GM21528 (cell line): ENCODE results near the gene NDUFS8.
A peak's percentile ranks its signal among the peaks of the same experiment; 100 is the strongest.

ENCODE experiments used
- ATAC-seq: cut with Tn5 transposase; IDR thresholded peaks from one replicate; pipeline ENCODE4 v1.9.1; 2021; ENCODE audit warnings: mild to moderate bottlenecking, moderate library complexity; ENCODE audit not compliant: unreplicated experiment, low FRiP score

NDUFS8 gene

DNA sequence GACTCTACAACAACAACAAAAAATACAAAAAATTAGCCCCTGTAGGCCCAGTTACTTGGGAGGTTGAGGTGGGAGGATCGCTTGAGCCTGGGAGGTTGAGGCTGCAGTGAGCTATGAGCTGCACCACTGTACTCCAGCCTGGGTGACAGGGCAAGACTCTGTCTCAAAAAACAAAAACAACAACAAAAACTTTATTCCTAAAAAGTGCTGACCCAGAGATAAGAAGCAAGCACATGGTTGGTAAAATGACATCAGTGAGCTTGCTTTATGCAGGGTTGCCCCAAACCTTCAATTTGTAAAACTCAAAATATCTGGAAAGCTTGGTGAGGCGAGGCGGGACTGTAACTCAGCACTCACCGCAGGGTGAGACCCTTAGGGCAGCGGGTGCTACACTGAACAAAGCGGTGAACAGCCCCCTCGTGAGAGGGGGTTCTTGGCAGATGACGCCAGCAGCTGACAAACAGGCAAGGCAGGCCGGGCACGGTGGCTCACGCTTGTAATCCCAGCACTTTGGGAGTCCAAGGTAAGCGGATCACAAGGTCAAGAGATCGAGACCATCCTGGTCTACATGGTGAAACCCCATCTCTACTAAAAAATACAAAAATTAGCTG is 4.9 kb downstream of the NDUFS8 start:
- ATAC-seq, result no peak

DNA sequence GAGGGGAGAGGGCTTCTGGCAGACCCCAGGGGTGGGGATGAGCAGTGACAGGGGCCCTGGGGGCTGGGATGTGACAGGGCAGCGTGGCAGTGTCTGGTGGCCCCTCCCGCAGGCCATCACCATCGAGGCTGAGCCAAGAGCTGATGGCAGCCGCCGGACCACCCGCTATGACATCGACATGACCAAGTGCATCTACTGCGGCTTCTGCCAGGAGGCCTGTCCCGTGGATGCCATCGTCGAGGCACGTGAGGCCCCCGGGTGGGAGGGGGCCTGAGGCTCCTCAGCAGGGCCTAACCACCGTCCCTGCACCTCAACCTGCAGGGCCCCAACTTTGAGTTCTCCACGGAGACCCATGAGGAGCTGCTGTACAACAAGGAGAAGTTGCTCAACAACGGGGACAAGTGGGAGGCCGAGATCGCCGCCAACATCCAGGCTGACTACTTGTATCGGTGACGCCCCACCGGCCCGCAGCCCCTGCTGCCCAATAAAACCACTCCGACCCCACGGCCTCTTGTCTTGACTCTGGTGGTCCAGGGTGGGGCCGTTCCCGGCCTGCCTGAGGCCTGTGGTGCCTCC is 5.7 kb downstream of the NDUFS8 start:
- ATAC-seq, result no peak

DNA sequence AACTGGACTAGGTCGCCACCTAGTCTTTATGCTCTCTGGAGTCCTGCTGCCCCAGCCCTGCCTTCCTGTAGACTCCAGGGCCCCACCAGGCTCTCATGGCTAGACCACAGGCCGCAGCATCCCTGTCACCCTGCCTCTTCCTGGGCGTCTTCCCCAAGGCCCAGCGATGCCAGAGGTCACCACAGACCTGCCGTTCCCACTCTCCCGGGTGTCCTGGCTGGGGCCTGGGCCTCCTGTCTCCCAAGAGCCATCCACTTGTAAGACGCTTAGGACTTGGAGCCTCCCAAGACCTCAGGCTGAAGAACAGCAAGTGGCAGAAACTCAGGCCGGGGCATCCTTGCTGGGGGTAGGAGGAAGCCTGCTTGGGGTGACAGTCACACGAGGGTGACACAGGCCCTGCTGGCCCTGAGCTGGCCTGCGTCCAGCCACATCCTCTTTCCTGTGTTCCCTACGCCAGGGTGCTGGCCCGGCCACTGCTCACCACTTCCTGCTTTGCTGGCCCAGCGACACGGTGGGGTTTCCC is 6.3 kb downstream of the NDUFS8 start:
- no peak for ATAC-seq

DNA sequence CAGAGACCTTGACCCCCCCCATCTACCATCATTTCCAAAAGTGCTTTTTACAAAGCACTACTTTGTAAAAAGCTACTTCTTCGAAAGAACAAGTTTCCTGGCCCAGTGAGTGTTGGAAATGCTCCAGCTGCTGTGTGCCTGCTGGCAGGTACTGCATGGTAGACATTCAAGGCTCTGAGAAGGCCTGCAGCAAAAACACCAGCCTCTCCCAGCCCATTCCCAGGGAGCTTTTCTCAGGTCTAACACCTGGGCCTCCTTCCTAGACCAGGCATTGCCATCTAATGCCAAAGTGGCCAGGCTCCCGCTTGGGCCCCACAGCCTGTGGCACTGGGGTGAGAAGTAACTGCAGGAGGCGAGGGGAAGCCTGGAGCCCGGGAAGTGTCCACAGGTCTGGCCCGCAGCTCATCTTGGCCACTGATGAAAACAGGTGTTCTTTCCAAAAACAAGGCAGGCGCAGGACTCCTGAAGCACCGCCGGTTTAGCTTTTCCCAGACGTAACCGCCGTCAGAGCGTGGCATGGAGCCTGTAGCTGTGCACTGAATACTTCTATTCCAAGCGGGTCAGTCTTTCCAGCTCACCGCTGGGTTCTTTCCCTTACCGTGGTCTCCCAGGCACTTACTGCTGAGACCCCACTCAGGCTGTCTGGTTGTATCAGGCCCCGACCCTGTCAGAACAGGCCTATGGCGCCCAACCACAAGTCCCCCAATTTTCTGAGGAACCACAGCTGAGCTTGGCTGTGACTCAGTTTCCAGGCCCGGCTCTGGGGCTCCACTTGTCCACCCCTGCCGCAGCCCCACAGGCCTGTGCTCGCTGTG is 7.1 kb downstream of the NDUFS8 start:
- no peak for ATAC-seq

DNA sequence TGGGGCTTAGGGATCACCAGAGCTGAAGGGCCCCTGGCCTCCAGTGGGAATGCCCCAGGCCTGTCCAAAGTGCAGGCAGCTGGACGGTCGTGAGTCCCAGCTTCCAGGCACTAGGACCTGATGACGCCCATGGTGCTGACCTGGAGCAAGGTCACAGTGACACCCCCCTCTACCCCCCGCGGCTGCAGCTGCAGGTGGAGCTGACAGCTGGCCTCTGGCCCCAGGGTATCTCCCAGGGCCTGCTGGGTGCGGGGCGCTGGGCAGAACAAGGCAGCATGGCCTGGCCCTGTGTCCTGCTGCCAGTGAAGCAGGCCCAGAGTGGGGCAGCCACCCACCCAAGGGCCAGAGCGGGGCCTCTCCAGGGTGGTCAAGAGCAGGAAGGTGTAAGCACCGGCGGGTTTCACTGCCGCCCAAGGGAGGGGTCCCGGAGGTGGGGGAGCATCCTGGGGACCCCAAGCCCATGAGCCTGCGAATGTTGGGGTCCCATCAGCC is 7.8 kb downstream of the NDUFS8 start:
- ATAC-seq, result no peak

DNA sequence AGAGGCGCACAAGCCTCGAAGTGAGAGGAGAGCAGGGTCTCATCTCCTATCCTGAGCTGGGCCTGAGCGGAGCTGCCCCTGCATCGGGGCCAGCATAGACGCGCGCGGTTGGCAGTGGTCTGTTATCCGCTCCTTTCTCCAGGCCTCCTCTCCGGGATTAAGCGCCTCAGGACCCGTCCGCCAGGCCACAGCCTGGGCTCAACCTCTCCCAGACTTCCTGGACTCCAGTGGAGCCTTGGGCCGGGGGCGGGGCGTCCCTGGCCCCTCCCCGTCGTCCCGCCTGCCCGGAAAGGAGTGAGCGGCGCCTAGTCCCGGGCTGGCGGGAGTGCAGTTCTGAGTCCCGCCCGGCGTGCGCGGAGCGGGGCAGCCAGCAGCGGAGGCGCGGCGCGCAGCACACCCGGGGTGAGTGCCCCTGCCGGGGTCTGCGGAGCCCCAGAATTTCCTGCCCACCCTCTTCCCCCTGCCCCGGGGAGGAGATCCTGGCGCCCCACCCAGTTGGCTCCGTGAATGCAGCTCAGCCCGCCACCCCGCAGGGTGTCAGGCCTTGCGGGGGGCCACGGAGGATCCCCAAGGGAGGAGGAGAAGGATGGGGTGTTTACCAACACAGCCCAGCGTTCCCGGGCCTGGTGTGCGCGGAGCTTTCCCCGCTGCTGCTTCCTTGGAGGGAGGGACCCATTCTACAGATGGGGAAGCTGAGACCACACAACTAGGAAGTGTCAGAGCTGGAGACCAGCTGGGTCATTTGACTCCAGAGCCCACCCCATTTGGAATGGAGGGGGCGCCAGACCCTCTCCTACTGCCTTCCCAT is 8.4 kb downstream of the NDUFS8 start, which contains the start of gene TCIRG1:
TCIRG1 (plus strand) TSS at position 308 of the 808 bp plus-strand sequence. CDS start 2,247 bp downstream, outside the sequence.
- no peak for ATAC-seq

DNA sequence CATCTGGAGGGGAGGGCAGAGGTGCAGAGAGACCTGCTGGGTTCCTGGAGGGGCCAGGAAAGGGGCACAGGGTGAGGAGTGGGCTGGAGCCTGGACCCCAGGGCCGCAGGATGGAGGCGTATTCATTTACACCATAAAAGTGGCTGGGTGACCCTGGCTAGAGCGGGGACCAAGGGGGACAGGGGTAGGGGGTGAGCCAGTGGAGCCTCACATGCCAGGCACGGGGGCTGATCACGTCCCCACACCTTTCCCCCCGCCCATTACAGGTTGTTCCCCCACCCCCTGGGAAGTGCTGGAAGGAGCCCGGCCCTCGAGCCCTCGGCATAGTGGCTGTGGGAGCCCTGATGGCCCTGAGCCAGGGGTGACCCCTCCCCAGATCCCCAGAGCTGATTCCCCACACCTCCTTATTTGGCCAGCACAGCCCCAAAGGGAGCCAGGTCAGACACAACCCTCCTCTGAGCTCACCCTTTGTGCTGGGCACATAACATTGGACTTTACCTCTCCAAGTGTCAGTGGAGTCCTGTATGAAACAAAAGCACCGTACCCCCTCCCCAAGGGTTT is 9.1 kb downstream of the NDUFS8 start:
- ATAC-seq, result no peak

DNA sequence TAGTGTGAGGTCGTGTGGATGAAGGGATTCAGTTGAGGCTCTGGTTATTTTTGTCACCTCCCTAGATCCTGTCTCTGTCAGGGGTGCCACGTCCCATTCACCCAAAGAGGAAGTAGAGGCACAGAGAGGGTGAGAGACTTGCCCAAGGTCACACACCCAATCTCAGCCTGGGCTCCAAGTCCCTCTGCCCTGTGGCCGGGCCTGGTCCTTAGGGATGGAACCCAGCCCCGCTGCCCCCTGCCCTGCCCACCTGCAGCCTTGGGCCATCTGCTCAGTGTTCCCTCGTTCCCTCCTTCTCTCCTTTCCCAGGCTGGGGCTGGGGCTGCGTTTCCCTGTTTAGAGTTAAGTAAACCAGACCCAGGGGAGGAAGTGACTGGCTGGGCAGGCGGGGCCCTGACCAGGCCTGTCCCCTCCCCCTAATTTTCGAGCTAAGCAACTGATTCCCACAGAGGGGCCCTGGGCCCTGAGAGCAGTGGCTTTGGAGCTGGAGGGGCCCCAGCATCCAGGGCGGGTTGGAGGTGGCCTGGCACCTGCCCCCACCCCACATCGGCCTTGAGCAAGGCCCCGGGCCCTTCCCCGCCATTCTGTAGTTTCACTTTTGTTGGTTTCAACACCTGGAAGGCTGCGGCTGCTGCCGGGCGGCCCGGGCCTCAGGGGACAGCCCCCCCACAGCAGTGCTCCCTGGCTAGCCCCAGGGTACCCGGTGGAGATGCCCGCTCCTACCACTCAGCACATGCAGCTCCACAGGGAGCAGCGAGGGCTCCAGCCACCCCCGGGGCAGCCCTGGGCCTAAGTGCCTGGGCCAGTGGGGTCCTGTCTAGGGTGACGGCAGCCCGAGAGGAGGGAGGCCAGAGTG is 9.8 kb downstream of the NDUFS8 start:
- ATAC-seq, result peak; percentile 42

DNA sequence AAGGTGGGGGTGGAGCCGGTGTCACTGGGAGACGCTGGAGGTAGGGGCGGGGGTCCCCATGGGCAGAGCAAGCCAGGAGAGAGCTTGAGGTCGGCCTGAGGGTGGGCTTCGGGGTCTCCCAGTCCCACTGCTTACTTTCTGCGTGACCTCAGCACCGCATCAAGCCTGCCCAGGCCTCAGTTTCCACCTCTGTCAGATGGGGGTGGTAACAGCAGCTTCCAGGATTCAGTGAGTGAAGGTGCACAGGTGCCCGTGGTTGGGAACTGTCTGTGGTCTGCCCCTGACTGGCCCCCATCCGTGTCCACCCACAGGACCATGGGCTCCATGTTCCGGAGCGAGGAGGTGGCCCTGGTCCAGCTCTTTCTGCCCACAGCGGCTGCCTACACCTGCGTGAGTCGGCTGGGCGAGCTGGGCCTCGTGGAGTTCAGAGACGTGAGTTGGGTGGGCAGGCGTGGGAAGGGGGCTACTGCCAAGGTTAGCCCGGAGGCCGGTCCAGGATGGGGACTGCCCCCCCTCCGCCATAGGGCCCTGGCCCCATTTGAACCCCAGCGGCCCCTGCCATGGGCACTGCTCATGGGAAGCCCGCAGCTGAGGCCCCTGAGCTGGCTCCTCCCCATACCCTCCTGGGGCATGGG is 10.6 kb downstream of the NDUFS8 start:
- ATAC-seq, result no peak

DNA sequence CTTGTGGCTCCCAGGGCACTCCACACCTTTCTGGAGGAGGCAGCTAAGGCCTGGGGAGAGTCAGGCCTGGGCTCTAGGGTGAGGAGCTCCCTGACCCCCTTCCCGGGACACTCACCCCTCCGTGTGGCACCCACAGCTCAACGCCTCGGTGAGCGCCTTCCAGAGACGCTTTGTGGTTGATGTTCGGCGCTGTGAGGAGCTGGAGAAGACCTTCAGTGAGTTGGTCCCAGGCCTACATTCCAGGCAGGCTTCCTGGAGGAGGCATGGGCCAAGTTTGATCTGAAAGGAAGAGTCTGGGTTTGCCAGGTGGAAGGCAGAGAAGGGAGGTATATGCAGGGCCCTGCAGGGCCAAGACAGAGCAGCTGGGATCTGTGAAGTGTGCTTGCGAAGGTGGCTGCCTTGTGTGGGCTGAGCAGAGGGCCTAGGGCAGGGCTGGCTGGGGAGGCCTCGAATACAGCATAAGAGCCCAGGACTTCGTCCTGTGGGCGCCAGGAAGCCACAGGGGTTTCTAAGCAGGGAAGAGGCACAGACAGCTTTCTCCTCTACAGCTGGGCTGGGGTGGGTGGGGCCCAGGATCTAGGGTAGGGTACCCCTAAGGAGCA is 11.2 kb downstream of the NDUFS8 start:
- no peak for ATAC-seq

DNA sequence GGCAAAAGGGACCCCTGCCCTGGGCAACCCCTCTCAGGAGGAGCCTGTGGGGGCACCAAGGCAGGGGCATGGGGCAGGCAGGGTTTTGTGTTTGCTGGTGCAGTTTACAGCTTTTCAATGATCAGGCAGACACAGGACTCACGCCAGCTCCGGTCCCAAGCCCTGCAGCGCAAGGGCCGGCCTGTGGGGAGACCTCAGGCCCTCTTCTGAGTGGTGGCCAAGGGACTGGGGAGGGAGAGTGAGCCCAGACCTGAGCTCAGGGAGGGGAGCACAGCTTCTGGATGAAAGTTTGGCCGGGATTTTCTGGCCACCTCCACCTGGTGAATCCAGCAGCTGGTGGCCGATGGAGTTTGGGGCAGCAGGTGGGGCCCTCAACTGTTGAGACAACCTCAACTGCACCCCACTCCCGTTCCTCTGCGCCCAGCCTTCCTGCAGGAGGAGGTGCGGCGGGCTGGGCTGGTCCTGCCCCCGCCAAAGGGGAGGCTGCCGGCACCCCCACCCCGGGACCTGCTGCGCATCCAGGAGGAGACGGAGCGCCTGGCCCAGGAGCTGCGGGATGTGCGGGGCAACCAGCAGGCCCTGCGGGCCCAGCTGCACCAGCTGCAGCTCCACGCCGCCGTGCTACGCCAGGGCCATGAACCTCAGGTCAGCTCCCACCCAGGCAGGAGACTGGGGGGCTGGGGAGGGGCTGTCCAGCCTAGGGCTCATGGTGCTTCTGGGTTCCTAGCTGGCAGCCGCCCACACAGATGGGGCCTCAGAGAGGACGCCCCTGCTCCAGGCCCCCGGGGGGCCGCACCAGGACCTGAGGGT is 11.9 kb downstream of the NDUFS8 start:
- no peak for ATAC-seq

DNA sequence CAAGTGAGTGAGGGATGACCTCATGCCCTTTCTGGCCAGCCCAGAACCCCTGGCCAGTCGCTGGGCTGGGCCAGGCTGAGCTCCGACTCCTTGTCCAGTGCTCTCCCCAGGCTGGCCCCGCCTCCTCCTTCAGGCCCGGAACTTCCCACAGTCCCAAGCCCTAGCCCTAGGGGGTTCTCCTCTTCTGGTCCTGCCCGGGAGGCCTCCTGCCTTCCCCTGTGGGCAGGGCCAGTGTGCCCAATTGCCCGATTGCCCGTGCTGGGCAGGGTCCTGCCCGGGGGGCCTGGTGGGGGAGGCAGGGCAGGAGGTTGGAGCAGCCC is 12.5 kb downstream of the NDUFS8 start:
- ATAC-seq, result no peak

DNA sequence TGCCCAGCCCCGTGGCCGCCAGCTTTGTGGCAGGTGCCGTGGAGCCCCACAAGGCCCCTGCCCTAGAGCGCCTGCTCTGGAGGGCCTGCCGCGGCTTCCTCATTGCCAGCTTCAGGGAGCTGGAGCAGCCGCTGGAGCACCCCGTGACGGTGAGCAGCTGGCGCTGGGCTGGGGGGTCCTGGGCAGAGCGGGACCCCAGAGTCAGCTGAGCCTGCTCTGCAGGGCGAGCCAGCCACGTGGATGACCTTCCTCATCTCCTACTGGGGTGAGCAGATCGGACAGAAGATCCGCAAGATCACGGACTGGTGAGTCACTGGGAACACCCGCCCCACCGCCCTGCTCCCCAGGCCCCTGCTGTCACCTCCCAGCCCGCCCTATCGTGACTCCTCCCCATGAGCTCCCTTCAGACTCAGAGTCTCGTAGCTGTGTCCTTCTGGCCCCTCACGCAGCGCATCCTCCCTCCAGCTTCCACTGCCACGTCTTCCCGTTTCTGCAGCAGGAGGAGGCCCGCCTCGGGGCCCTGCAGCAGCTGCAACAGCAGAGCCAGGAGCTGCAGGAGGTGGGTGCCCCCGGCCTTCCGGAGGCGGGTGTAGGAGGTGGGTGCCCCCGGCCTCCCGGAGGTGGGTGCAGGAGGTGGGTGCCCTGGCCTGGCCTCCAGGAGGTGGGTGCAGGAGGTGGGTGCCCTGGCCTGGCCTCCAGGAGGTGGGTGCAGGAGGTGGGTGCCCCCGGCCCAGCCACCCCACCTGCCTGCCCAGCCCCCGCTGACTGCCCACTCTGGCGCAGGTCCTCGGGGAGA is 13.1 kb downstream of the NDUFS8 start:
- ATAC-seq, result no peak

DNA sequence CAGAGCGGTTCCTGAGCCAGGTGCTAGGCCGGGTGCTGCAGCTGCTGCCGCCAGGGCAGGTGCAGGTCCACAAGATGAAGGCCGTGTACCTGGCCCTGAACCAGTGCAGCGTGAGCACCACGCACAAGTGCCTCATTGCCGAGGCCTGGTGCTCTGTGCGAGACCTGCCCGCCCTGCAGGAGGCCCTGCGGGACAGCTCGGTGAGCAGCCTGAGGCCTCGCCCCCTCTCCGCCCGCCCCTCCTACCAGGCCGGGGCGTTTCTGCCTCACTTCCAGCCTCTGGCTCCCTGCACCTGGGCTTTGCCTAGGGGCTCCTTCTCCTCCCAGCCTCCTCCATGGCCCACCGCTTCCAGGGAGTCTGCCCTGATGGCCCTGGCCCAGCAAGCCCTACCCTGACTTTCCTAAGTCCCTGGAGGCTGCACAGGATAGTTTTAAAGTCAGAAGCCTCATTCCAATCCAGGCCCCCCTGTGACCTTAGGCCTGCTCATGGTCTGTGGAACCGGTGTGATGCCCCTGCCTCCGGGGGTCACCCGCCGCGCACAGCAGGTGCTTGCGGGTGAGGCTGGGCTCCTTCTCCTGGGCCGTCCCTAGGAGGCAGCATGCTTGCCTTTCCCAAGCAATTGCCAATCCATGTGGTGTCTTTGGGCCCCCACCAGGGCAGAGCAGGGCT is 13.8 kb downstream of the NDUFS8 start:
- ATAC-seq, result no peak

DNA sequence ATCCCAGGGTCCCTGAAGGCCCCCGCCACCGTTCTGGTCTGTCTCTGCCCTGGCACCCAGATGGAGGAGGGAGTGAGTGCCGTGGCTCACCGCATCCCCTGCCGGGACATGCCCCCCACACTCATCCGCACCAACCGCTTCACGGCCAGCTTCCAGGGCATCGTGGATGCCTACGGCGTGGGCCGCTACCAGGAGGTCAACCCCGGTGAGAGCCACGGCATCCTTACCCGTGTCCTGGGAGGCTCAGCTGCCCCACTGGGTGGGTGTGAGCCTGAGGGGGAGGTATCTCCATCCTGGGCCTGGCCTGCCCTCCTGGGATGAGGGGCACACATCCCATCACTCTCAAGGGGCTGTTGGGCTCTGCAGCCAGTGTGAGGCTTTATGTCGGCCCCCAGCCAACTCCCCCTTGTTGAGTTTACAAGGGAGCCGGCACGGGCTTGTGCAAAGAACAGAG is 14.4 kb downstream of the NDUFS8 start:
- no peak for ATAC-seq
